ENCODE results near the gene GPR55. TPM values are rescaled to one million over a fixed set of nuclear protein-coding genes. Genes with fewer than 3 reads are reported as not detected.
"Not testable (repeated sequence)": the region's sequence is repeated elsewhere in the genome, so short reads cannot be mapped to it uniquely, and the experiment has no call there.

Gene GPR55
- total RNA-seq (not detected), polyA plus RNA-seq (ENCODE audit: insufficient read depth in 1 of 8, insufficient read length in 8 of 8, low replicate concordance in 1 of 8) (under 1 TPM in 2 of 8 donors, not detected in 6; 0.04 to 0.08 TPM)
- long read RNA-seq, donor 1, result 0 reads
- long read RNA-seq, donor 2, result 0 reads
- long read RNA-seq, donor 3, result 0 reads
- long read RNA-seq, donor 4, result 0 reads
- long read RNA-seq, donor 5, result 0 reads
- long read RNA-seq, donor 6, result 0 reads
- long read RNA-seq, donor 7, result 0 reads
- long read RNA-seq, donor 8, result 0 reads
- long read RNA-seq, donor 9, result 0 reads
- long read RNA-seq, donor 10, result 0 reads
- long read RNA-seq, donor 11, result 0 reads

GRCh38 chr2:230924470-230925341 lies at the start of gene GPR55:
GPR55 (minus strand) TSS chr2:230925242; CDS start chr2:230910962, 14,280 bp downstream.
- DNase-seq, result peak; percentile 12
- no peak within 1 kb of the TSS for H3K4me3 ChIP-seq (ENCODE audit: low read length)
- H3K27me3 ChIP-seq (ENCODE audit: control insufficient read depth, insufficient read depth, low read length), result peaks cover 7% of the 10 kb centered on the region
- no peaks in the 10 kb centered on the region for H3K4me1 ChIP-seq (ENCODE audit: control insufficient read depth, insufficient read depth, low read length)
- 73% methylated on average over 21 of the region's 26 CpGs for WGBS (ENCODE audit: insufficient coverage)
- H3K9me3 ChIP-seq (replicated peaks; ENCODE audit: control insufficient read depth, low read depth, low read length), result no peaks in the 10 kb centered on the region
- H3K36me3 ChIP-seq (ENCODE audit: control insufficient read depth, insufficient read depth, low read length), result no peaks in the 10 kb centered on the region
- no peak within 1 kb of the TSS for H3K27ac ChIP-seq (ENCODE audit: low read length)

GRCh38 chr2:230974096-230974913 lies 49.3 kb upstream of the GPR55 start:
- no peaks in the 10 kb centered on the region for H3K27me3 ChIP-seq (ENCODE audit: control insufficient read depth, insufficient read depth, low read length)
- no peak for DNase-seq
- H3K4me3 ChIP-seq (ENCODE audit: low read length), result no peak overlapping the region
- no peak overlapping the region for H3K27ac ChIP-seq (ENCODE audit: low read length)
- H3K36me3 ChIP-seq (ENCODE audit: control insufficient read depth, insufficient read depth, low read length), result no peaks in the 10 kb centered on the region
- no peaks in the 10 kb centered on the region for H3K4me1 ChIP-seq (ENCODE audit: control insufficient read depth, insufficient read depth, low read length)
- 76% methylated on average over 8 of the region's 17 CpGs for WGBS (ENCODE audit: insufficient coverage)
- H3K9me3 ChIP-seq (replicated peaks; ENCODE audit: control insufficient read depth, low read depth, low read length), result no peaks in the 10 kb centered on the region

GRCh38 chr2:230972046-230972445 lies 47.0 kb upstream of the GPR55 start:
- Histone ChIP-seq H3K9me3 (replicated peaks; ENCODE audit: control insufficient read depth, low read depth, low read length) (no peaks in the 10 kb centered on the region), H3K27ac (ENCODE audit: low read length) (no peak overlapping the region), H3K4me3 (ENCODE audit: low read length) (no peak overlapping the region), H3K36me3 (ENCODE audit: control insufficient read depth, insufficient read depth, low read length) (no peaks in the 10 kb centered on the region), H3K4me1 (ENCODE audit: control insufficient read depth, insufficient read depth, low read length) (no peaks in the 10 kb centered on the region), H3K27me3 (ENCODE audit: control insufficient read depth, insufficient read depth, low read length) (no peaks in the 10 kb centered on the region)
- DNase-seq, result no peak
- WGBS (ENCODE audit: insufficient coverage), result 56% methylated on average over 3 of the region's 5 CpGs

GRCh38 chr2:230969659-230970015 lies 44.6 kb upstream of the GPR55 start:
- H3K4me3 ChIP-seq (ENCODE audit: low read length), result no peak overlapping the region
- DNase-seq, result no peak
- no peaks in the 10 kb centered on the region for H3K9me3 ChIP-seq (replicated peaks; ENCODE audit: control insufficient read depth, low read depth, low read length)
- H3K27me3 ChIP-seq (ENCODE audit: control insufficient read depth, insufficient read depth, low read length), result no peaks in the 10 kb centered on the region
- H3K27ac ChIP-seq (ENCODE audit: low read length), result no peak overlapping the region
- H3K36me3 ChIP-seq (ENCODE audit: control insufficient read depth, insufficient read depth, low read length), result no peaks in the 10 kb centered on the region
- WGBS (ENCODE audit: insufficient coverage), result no CpG with 5 or more reads among the region's 2 CpGs
- no peaks in the 10 kb centered on the region for H3K4me1 ChIP-seq (ENCODE audit: control insufficient read depth, insufficient read depth, low read length)

- H3K4me1 ChIP-seq (ENCODE audit: control insufficient read depth, insufficient read depth, low read length), result no peaks in the 10 kb centered on the region
- 83% methylated on average over 8 of the region's 16 CpGs for WGBS (ENCODE audit: insufficient coverage)
- no peak overlapping the region for H3K4me3 ChIP-seq (ENCODE audit: low read length)
- no peaks in the 10 kb centered on the region for H3K27me3 ChIP-seq (ENCODE audit: control insufficient read depth, insufficient read depth, low read length)
- no peaks in the 10 kb centered on the region for H3K36me3 ChIP-seq (ENCODE audit: control insufficient read depth, insufficient read depth, low read length)
- no peak for DNase-seq
- H3K9me3 ChIP-seq (replicated peaks; ENCODE audit: control insufficient read depth, low read depth, low read length), result no peaks in the 10 kb centered on the region
- no peak overlapping the region for H3K27ac ChIP-seq (ENCODE audit: low read length)
Observed at GRCh38 chr2:230968921-230969658, 44.0 kb upstream of the GPR55 start.

GRCh38 chr2:230968314-230968713 lies 43.3 kb upstream of the GPR55 start:
- not testable (repeated sequence) for H3K4me1 ChIP-seq (ENCODE audit: control insufficient read depth, insufficient read depth, low read length); H3K27ac ChIP-seq (ENCODE audit: low read length); H3K27me3 ChIP-seq (ENCODE audit: control insufficient read depth, insufficient read depth, low read length); H3K4me3 ChIP-seq (ENCODE audit: low read length); H3K9me3 ChIP-seq (replicated peaks; ENCODE audit: control insufficient read depth, low read depth, low read length); DNase-seq; H3K36me3 ChIP-seq (ENCODE audit: control insufficient read depth, insufficient read depth, low read length)
- WGBS (ENCODE audit: insufficient coverage), result 75% methylated on average over 2 of the region's 6 CpGs

GRCh38 chr2:230967113-230967512 lies 42.1 kb upstream of the GPR55 start:
- WGBS (ENCODE audit: insufficient coverage), result 75% methylated on average over 2 of the region's 3 CpGs
- Histone ChIP-seq H3K27me3 (ENCODE audit: control insufficient read depth, insufficient read depth, low read length) (no peaks in the 10 kb centered on the region), H3K4me3 (ENCODE audit: low read length) (no peak overlapping the region), H3K4me1 (ENCODE audit: control insufficient read depth, insufficient read depth, low read length) (no peaks in the 10 kb centered on the region), H3K9me3 (replicated peaks; ENCODE audit: control insufficient read depth, low read depth, low read length) (no peaks in the 10 kb centered on the region), H3K36me3 (ENCODE audit: control insufficient read depth, insufficient read depth, low read length) (no peaks in the 10 kb centered on the region), H3K27ac (ENCODE audit: low read length) (no peak overlapping the region)
- DNase-seq, result no peak

GRCh38 chr2:230964136-230964730 lies 39.2 kb upstream of the GPR55 start:
- Histone ChIP-seq H3K27me3 (ENCODE audit: control insufficient read depth, insufficient read depth, low read length) (peaks cover 5% of the 10 kb centered on the region), H3K4me3 (ENCODE audit: low read length) (no peak overlapping the region), H3K4me1 (ENCODE audit: control insufficient read depth, insufficient read depth, low read length) (no peaks in the 10 kb centered on the region), H3K9me3 (replicated peaks; ENCODE audit: control insufficient read depth, low read depth, low read length) (no peaks in the 10 kb centered on the region), H3K36me3 (ENCODE audit: control insufficient read depth, insufficient read depth, low read length) (no peaks in the 10 kb centered on the region), H3K27ac (ENCODE audit: low read length) (no peak overlapping the region)
- DNase-seq, result no peak
- 93% methylated on average over 21 of the region's 36 CpGs for WGBS (ENCODE audit: insufficient coverage)

- H3K27me3 ChIP-seq (ENCODE audit: control insufficient read depth, insufficient read depth, low read length), result peaks cover 22% of the 10 kb centered on the region
Observed at GRCh38 chr2:230961091-230961491, 36.0 kb upstream of the GPR55 start.

More at GRCh38 chr2:230961091-230961491, 36.0 kb upstream of the GPR55 start:
- H3K4me1 ChIP-seq (ENCODE audit: control insufficient read depth, insufficient read depth, low read length), result no peaks in the 10 kb centered on the region
- H3K4me3 ChIP-seq (ENCODE audit: low read length), result no peak overlapping the region
- no peak overlapping the region for H3K27ac ChIP-seq (ENCODE audit: low read length)
- no peak for DNase-seq
- no peaks in the 10 kb centered on the region for H3K9me3 ChIP-seq (replicated peaks; ENCODE audit: control insufficient read depth, low read depth, low read length)
- no peaks in the 10 kb centered on the region for H3K36me3 ChIP-seq (ENCODE audit: control insufficient read depth, insufficient read depth, low read length)
- WGBS (ENCODE audit: insufficient coverage), result no CpG with 5 or more reads among the region's 3 CpGs
